H7 (cell line): ENCODE results near the gene TPO. TPM values are rescaled to one million over a fixed set of nuclear protein-coding genes. Genes with fewer than 3 reads are reported as not detected.
"Not testable (repeated sequence)": the region's sequence is repeated elsewhere in the genome, so short reads cannot be mapped to it uniquely, and the experiment has no call there.

Source experiments
- DNase-seq: peaks from one replicate; pipeline ENCODE4 v3.0.0; 2012
- H3K27me3 ChIP-seq: 2 replicates; pipeline ENCODE4 v1.6.0; 2011; ENCODE audit warnings: mild to moderate bottlenecking, low read length; ENCODE audit not compliant: control insufficient read depth, insufficient read depth
- H3K36me3 ChIP-seq: replicated peaks from 2 replicates; pipeline ENCODE4 v1.5.1; 2011; ENCODE audit warnings: low read length; ENCODE audit not compliant: control insufficient read depth, insufficient read depth
- H3K4me3 ChIP-seq: 2 replicates; pipeline ENCODE4 v1.5.1; 2011; ENCODE audit warnings: low read depth, mild to moderate bottlenecking, control low read depth, low read length, moderate library complexity; ENCODE audit not compliant: insufficient read depth
- total RNA-seq: library from RNA; depleted of rRNA; stranded (reverse); fragments of >200 nt; shearing (Covaris generic); gene quantifications from 2 replicates; pipeline ENCODE4 v1.2.3, GENCODE V29; 2014

Gene TPO
- total RNA-seq, 1 experiment from 2014 or later: not detected

DNA sequence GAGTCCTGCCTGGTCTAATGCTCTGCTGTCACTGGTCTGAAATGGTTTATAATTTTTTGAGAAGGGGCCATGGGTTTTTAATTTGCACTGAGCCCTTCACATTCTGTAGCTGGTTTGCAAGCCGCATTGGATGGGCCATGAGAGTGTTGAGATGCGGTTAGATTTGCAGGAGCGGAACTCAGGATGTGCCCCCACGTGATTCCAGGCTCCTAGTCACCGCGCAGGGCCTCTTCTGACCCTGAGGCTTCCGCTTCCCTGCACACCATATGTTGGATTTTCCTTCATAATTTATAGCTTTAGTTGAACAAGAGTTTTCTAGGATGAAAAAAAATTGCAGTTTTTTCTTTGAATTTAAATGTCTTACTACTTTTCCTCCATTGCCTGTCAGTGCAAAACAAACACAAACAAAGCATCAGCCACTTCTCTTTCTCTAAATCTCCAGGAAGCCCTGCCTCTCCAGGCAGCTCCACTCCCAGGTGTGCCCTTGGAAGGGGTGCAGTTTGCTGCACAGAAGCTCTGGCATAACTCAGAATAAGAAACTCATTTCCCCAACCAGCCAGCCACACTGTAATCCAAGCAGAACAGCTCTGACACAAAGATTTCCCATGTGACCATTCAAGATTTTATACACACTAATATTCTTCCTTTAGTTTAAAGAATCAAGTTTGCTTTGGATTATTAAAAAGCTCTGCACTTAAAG, 18.4 kb upstream of the TPO start:
- Histone ChIP-seq H3K36me3 (no peaks in the 10 kb centered on the region), H3K27me3 (no peaks in the 10 kb centered on the region), H3K4me3 (no peak overlapping the region)
- DNase-seq: no peak

DNA sequence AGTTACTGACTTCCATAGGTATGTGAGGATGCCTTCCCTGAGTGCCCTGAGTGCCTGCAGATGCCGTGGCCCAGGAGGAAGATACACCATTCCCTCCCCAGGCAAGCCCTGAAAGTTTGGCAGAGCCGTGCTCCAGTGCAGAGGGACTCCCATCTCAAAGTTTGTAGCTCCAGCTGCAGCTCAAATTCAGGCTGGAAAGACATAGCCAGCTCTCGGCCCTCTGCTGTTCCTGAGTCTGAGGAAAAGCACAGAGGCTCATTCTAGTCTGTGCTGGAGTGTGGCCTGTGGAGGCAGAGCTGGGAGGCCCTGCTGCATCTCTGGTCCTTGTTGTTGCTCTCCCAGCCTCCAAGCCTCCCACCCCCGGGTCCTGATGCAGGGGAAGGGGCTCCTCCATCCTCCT, 15.9 kb upstream of the TPO start:
- H3K27me3 ChIP-seq: no peaks in the 10 kb centered on the region
- no peak overlapping the region for H3K4me3 ChIP-seq
- DNase-seq: no peak
- no peaks in the 10 kb centered on the region for H3K36me3 ChIP-seq

DNA sequence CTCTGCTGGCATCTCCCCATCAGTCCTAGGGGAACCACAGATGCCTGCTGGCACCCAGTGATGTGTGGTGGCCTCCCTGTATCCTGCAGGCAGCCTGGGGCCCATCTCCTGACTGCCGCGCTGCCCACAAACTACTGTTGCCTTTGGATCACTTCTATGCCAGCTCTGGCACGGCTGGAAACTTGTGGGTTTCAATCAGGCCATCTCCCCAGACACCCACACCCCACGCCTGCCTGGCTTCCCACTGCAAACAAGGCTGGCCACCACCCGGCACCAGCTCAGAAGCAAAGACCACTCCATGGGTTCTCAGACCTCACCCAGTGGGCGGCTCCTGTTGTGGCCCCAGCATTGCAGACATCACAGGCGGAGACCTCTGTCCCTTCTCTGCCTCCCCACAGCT, 15.1 kb upstream of the TPO start:
- DNase-seq: no peak
- no peaks in the 10 kb centered on the region for H3K36me3 ChIP-seq
- H3K4me3 ChIP-seq: no peak overlapping the region
- H3K27me3 ChIP-seq: no peaks in the 10 kb centered on the region

DNA sequence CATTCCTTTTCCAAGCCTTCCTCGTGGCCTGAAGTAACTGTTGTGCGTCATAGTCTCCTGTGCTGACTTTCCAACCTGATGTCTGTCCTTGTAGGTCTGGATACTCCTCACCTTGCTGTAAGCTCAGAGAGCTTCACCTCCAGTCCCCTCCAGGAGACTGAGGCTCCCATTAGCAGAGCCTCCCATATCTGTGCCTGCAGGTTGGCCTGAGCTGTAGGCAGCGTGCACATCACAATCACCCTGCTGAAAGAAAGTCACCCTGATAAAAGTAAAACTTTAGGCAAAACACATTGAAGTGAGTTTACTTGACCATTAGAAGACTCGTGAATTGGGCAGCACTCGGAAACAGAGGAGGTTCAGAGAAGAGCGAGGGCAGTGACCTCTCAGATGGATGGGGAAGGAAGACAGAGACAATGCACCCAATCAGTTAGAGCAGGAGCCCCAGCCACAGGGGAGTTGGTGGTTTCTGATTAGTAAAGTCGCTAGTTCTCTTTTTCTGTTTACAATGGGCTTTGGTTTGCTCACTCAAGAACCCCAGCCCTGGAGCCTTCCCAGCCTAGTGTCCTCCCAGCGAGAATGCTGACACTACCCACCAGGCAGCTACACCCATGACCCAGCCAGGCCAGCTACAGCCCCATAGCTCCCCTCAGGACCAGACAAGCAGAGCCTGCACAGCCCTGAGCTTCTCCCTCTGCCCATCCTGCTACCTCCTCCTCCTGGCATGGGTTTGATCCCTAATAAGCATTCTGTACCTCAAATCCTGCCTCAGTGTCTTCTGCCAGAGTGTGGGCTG, 12.1 kb upstream of the TPO start:
- Histone ChIP-seq H3K27me3 (no peaks in the 10 kb centered on the region), H3K4me3 (no peak overlapping the region), H3K36me3 (no peaks in the 10 kb centered on the region)
- DNase-seq: no peak

DNA sequence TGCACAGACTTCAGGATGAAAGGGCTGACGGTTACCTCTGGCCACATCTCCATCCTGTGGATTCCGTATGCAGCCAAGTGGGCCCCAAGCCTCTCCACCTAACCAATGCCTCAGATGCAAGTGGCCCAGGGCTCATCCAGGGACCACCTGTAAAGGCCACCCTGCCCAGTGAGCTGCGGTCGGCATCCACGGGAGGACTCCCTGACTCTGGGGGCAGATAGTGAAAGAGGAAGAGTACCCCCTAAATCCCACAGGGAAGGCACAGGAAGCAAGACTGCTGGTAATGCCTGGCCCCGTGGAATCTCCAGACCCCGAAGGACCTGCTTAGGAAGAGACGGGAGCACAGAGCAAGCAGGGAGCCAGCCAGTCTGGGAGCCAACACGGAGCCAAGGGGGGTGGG, 11.2 kb upstream of the TPO start:
- H3K4me3 ChIP-seq: no peak overlapping the region
- H3K27me3 ChIP-seq: no peaks in the 10 kb centered on the region
- DNase-seq: no peak
- no peaks in the 10 kb centered on the region for H3K36me3 ChIP-seq

DNA sequence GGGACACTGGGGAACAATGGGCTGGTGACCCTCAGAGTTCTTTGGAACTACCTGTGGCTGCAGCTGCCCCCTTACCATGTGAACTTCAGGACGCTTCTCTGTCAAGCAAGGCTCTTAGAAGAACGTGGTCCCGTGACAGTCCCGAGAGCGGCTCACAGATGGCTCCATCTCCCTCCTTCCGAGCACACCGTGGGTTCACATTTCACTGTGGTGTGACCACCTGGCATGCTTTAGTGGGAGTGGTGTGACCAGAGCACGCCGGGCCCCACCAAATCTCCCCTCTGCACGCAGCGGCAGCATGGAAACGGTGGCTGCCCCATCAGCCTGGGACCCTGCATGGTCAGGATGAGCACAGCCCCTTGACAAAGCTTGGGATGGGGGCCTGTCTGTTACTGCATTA, 9.7 kb upstream of the TPO start:
- DNase-seq: no peak
- Histone ChIP-seq H3K27me3 (no peaks in the 10 kb centered on the region), H3K4me3 (no peak overlapping the region), H3K36me3 (no peaks in the 10 kb centered on the region)

DNA sequence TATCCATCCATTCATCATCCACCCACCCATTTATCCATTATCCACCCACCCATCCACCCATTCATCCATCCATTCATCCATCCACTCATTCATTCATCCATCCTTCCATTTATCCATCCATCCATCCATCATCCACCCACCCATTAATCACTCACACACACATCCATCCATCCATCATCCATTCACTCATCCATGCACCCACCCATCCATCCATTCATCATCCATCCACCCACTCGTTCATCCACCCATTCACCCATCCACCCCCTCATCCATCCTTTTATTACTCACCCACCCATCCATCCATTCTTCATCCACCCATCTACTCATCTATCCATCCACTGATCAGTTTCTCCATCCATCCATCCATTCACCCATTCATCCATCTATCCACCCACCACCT, 8.1 kb upstream of the TPO start:
- Histone ChIP-seq H3K36me3 (no peaks in the 10 kb centered on the region), H3K27me3 (no peaks in the 10 kb centered on the region), H3K4me3 (no peak overlapping the region)
- DNase-seq: no peak

DNA sequence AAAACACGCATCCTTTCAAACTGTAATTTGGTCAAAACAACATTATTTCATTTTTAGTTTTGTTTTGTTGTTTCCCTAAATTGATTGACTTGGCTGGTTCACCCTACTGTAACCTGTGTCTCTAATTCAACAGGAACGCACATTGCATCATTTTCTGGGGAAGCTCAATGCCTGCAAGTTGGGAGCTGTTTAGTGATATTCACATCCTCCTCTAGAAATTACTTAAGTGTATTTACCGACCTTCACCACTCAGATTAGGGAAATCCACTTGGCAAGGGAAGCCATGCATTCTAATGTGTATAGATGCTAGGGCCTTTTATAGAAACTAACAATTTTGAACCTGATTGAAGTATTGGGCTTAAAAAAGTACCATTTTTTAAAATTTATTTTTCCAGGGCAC, 7.3 kb upstream of the TPO start:
- Histone ChIP-seq H3K27me3 (no peaks in the 10 kb centered on the region), H3K4me3 (no peak overlapping the region), H3K36me3 (no peaks in the 10 kb centered on the region)
- no peak for DNase-seq

DNA sequence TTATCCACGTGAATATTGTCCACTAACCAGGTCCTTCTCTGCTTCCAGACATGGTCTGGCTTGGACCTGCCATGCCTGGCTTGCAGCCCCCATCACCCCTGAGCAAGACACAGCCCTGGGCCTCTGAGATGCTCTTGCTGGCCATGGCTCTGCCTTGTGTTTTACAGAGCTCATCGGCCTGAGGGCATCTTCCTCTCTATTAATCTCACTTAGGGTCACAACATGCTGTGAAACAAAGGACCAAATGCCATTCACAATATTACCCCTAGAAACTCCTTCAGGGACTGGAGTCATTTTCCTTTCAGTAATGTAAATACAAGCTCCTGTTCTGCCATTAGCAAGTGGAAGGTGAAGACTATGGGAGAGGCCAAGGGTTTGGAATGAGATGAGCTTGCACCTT, 6.8 kb upstream of the TPO start:
- DNase-seq: no peak
- Histone ChIP-seq H3K4me3 (no peak overlapping the region), H3K27me3 (no peaks in the 10 kb centered on the region), H3K36me3 (no peaks in the 10 kb centered on the region)

DNA sequence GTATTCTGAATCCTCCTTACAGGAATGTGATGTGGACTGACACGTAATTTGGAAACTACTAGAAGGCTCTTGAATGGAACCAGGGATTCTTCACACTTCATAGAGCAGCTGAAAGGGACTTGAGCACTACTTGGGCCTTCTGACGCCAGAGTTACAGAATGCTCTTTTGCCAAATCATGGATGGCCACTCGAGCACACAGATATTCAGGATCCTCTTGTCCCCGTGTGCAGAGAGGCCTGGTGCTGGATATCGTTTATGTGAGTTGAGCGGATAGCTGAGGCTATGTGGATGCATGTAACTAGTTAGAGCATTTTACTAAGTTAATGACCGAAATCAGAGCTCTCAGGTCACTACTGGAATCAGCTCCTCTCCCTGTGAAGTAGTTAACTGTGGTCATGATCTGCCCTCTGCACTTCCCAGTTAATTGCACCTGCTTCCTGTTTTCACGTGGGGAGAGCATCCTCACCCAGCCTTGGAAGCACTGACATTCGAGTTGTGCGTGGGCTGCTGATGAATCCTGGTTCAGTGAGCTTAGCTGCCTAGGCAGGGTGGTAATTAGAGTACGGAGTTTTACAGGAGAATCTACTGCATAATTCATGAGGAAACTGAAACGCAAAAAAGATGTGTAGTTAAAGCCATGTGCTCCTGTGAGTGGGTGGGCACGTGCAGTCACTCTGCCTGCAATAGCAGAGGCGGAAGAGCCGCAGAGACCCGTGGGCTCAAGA, 5.2 kb upstream of the TPO start:
- DNase-seq: no peak
- Histone ChIP-seq H3K36me3 (no peaks in the 10 kb centered on the region), H3K27me3 (no peaks in the 10 kb centered on the region), H3K4me3 (no peak overlapping the region)

DNA sequence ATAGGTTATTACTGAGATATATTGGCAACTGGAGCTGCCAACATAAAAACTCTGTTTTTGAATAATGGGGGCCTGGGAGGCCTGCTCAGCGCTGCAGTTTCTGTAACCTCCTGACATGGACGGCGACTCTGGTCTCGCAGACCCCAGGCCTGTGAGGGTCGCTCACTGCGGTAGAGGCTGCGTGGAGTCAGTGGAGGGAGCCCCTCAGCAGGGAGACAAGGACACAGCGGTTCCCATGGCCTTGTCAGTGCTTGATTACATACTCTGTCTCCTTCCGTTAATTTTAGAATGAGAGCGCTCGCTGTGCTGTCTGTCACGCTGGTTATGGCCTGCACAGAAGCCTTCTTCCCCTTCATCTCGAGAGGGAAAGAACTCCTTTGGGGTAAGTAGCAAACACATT, 858 bp downstream of the TPO start:
- peak; percentile 63 for DNase-seq
- Histone ChIP-seq H3K4me3 (no peak overlapping the region), H3K27me3 (no peaks in the 10 kb centered on the region), H3K36me3 (no peaks in the 10 kb centered on the region)

DNA sequence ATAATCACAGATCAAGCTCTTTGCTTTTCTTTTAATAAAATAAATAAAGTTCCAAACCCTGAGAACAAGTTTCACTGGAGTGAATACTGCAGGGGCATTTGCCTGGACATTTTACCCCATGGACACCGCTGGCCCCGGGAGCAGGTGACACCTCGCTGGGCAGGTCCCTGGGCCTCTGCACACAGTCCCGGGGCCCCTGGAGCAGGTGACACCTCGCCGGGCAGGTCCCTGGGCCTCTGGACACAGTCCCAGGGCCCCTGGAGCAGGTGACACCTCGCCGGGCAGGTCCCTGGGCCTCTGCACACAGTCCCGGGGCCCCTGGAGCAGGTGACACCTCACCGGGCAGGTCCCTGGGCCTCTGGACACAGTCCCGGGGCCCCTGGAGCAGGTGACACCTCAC, 1.6 kb downstream of the TPO start:
- H3K27me3 ChIP-seq, H3K4me3 ChIP-seq, H3K36me3 ChIP-seq, DNase-seq: not testable (repeated sequence)

DNA sequence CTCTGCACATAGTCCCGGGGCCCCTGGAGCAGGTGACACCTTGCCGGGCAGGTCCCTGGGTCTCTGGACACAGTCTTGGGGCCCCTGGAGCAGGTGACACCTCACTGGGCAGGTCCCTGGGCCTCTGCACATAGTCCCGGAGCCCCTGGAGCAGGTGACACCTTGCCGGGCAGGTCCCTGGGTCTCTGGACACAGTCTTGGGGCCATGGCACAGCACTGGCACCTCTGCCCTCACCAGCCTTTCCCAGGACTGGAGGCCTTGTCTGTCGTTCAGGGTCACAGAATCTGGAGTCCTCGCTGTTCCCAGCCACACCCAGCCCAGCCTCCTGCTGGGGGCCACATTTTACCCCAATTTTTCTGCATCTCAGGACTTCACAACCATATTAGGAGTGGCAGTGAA, 2.2 kb downstream of the TPO start:
- H3K4me3 ChIP-seq: no peak overlapping the region
- H3K27me3 ChIP-seq: no peaks in the 10 kb centered on the region
- no peaks in the 10 kb centered on the region for H3K36me3 ChIP-seq
- no peak for DNase-seq

DNA sequence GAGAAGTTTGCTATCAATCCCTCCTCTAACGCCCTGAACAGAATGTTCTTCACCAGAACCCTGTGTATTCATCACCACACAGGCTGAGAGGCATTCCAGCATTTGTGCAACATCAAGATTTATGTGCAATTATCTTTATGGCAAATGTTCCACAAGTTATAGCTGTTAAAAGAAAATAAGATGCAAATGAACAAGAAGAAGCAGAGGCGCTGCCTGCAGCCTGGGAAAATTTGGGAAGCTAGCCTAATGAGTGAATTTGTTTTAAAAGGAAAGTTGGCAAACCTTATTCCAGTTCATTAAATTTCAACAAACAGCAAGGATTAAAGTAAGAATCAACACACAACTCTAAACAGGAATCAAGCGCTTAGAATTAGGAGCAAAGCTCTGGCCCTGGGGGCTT, 5.3 kb downstream of the TPO start:
- DNase-seq: no peak
- Histone ChIP-seq H3K4me3 (no peak overlapping the region), H3K36me3 (no peaks in the 10 kb centered on the region), H3K27me3 (no peaks in the 10 kb centered on the region)
